Measurements from ENCODE around the gene MUSK.

The MUSK gene

GRCh38 chr9:110659891-110660541 is 8.6 kb upstream of the MUSK start:
- Histone ChIP-seq H3K4me3 (ENCODE audit: severe bottlenecking) (no peak overlapping the region), H3K9me3 (ENCODE audit: severe bottlenecking) (no peaks in the 10 kb centered on the region), H3K36me3 (ENCODE audit: low read depth) (no peaks in the 10 kb centered on the region), H3K4me1 (ENCODE audit: insufficient read depth, poor library complexity, severe bottlenecking) (peaks cover 3% of the 10 kb centered on the region), H3K27ac (ENCODE audit: poor library complexity, severe bottlenecking) (no peak overlapping the region), H3K27me3 (ENCODE audit: insufficient read depth, poor library complexity, severe bottlenecking) (no peaks in the 10 kb centered on the region)
- TF ChIP-seq CTCF (IDR thresholded peaks at IDR 0.05; ENCODE audit: poor library complexity, severe bottlenecking) = no peak
- no peak for DNase-seq (ENCODE audit: low spot score)
- ATAC-seq (ENCODE audit: low read depth) = no peak

DNA sequence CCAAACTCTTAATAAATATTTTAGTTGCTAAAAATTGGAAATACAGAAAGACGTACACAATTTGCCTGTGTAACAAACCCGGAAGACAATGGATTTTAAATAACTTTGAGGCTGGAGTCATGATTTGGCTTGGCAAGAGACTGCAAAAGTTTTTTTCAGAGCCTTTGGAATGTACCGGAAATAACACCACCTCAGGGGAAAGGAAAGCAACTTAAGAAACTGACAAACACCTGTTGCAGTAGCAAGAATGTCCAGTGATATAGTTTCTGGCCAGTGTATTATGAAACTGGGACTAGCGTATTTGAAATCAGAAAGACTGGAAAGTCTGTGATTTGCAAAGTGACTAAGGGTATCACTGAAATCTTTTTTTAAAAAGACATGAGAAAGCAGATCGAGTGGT is 842 bp downstream of the MUSK start:
- no peak for TF ChIP-seq CTCF (IDR thresholded peaks at IDR 0.05; ENCODE audit: poor library complexity, severe bottlenecking)
- H3K9me3 ChIP-seq (ENCODE audit: severe bottlenecking) = no peaks in the 10 kb centered on the region
- H3K4me1 ChIP-seq (ENCODE audit: insufficient read depth, poor library complexity, severe bottlenecking) = peaks cover 19% of the 10 kb centered on the region
- H3K4me3 ChIP-seq (ENCODE audit: severe bottlenecking) = no peak overlapping the region
- ATAC-seq (ENCODE audit: low read depth) (peak; percentile 58; the same call in 2 of the 3 replicates), DNase-seq (ENCODE audit: low spot score) (no peak)
- H3K36me3 ChIP-seq (ENCODE audit: low read depth) = no peaks in the 10 kb centered on the region
- H3K27me3 ChIP-seq (ENCODE audit: insufficient read depth, poor library complexity, severe bottlenecking) = no peaks in the 10 kb centered on the region
- H3K27ac ChIP-seq (ENCODE audit: poor library complexity, severe bottlenecking) = no peak overlapping the region

- Histone ChIP-seq H3K9me3 (ENCODE audit: severe bottlenecking) (no peaks in the 10 kb centered on the region), H3K36me3 (ENCODE audit: low read depth) (no peaks in the 10 kb centered on the region), H3K27me3 (ENCODE audit: insufficient read depth, poor library complexity, severe bottlenecking) (no peaks in the 10 kb centered on the region)
These were observed 3.3 kb downstream of the MUSK start for GRCh38 chr9:110671849-110672248.

DNA sequence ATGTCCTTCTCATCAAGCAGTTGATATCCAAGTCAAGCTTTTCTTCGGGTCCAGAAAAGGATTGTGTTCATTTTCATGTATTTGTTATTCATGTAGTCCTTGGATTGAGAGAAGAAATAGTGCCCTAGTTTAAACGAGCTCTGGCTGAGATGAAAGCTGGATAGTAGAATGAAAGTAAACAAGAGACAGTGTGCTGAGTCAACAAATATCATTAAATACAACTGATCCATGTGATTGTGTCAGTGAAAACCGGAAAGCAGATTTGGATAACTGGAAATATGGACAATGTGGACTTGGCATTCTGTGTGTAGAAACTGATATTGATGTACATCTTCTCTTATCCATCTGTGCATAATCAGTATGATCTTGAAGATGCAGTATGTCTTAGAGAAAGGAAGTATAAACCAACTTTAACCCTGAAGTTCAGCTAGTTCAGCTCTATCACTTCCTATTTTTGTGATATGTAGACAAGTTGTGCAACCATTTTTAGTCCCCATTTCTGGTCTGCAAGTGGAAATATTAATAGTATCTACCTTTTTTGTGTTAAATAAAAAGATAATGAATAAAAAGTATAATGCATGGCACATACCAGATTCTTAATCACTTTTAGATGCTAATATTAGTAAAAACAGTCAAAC is 4.4 kb downstream of the MUSK start:
- Histone ChIP-seq H3K27me3 (ENCODE audit: insufficient read depth, poor library complexity, severe bottlenecking) (no peaks in the 10 kb centered on the region), H3K4me3 (ENCODE audit: severe bottlenecking) (no peak overlapping the region), H3K9me3 (ENCODE audit: severe bottlenecking) (no peaks in the 10 kb centered on the region), H3K4me1 (ENCODE audit: insufficient read depth, poor library complexity, severe bottlenecking) (peaks cover 19% of the 10 kb centered on the region), H3K27ac (ENCODE audit: poor library complexity, severe bottlenecking) (no peak overlapping the region), H3K36me3 (ENCODE audit: low read depth) (no peaks in the 10 kb centered on the region)
- no peak for ATAC-seq (ENCODE audit: low read depth)
- DNase-seq (ENCODE audit: low spot score) = no peak
- no peak for TF ChIP-seq CTCF (IDR thresholded peaks at IDR 0.05; ENCODE audit: poor library complexity, severe bottlenecking)

More at GRCh38 chr9:110671849-110672248, 3.3 kb downstream of the MUSK start:
- Histone ChIP-seq H3K27ac (ENCODE audit: poor library complexity, severe bottlenecking) (peak overlapping the region; percentile 12), H3K4me1 (ENCODE audit: insufficient read depth, poor library complexity, severe bottlenecking) (peaks cover 19% of the 10 kb centered on the region), H3K4me3 (ENCODE audit: severe bottlenecking) (no peak overlapping the region)
- TF ChIP-seq CTCF (IDR thresholded peaks at IDR 0.05; ENCODE audit: poor library complexity, severe bottlenecking) = no peak
- ATAC-seq (ENCODE audit: low read depth) (peak; percentile 41; the same call in 1 of the 3 replicates), DNase-seq (ENCODE audit: low spot score) (no peak)

DNA sequence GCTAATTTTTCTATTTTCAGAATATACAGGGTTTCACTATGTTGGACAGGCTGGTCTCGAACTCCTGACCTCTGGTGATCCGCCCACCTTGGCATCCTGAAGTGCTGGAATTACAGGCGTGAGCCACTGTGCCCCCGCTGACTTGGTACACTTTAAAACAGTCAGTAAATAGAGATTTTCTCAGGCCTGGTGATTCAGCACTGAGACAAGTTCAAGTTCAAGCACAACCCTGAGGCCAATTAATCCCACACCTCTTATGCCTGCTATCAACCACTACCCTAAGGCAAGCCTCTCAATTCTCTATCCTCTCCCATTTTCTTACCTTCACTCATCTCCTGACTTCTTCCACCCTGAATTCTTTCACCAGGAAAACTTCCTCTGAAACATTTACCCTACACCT is 18.9 kb downstream of the MUSK start:
- TF ChIP-seq CTCF (IDR thresholded peaks at IDR 0.05; ENCODE audit: poor library complexity, severe bottlenecking) = no peak
- Histone ChIP-seq H3K27me3 (ENCODE audit: insufficient read depth, poor library complexity, severe bottlenecking) (no peaks in the 10 kb centered on the region), H3K4me3 (ENCODE audit: severe bottlenecking) (no peak overlapping the region), H3K9me3 (ENCODE audit: severe bottlenecking) (no peaks in the 10 kb centered on the region), H3K36me3 (ENCODE audit: low read depth) (no peaks in the 10 kb centered on the region), H3K4me1 (ENCODE audit: insufficient read depth, poor library complexity, severe bottlenecking) (peaks cover 3% of the 10 kb centered on the region), H3K27ac (ENCODE audit: poor library complexity, severe bottlenecking) (no peak overlapping the region)
- DNase-seq (ENCODE audit: low spot score) (no peak), ATAC-seq (ENCODE audit: low read depth) (peak; percentile 60)

Data from RWPE2 (cell line).